Naive thymus-derived CD4-positive, alpha-beta T cell (primary cell): ENCODE data around the gene ARHGEF16. TPM values are rescaled to one million over a fixed set of nuclear protein-coding genes. Genes with fewer than 3 reads are reported as not detected.

Experiments
- ATAC-seq: fragments of 150-1000 bp; cut with Tn5 transposase; 2 replicates; pipeline ENCODE4 v1.10.0; 2021; ENCODE audit warnings: mild to moderate bottlenecking, moderate library complexity
- CTCF ChIA-PET: fragments of 350-600 bp; sonication (Branson Sonifier 250); formaldehyde crosslinking; loops from one replicate; lab custom pipeline; 2021; ENCODE audit warnings: antibody characterized with exemption; lab: Charles Lee
- POLR2A ChIA-PET: fragments of 350-600 bp; sonication (Branson Sonifier 250); formaldehyde crosslinking; loops from one replicate; lab custom pipeline; 2021; ENCODE audit warnings: antibody characterized with exemption, inconsistent platforms; lab: Charles Lee
- DNase-seq, 9 donors: peaks; one replicate each; pipeline versions ENCODE4 v3.0.0 to v3.0.0-alpha.2; 2020 to 2022; ENCODE audit warnings: mixed read lengths in 1 of 9
- H3K27ac ChIP-seq: one replicate; pipeline ENCODE4 v1.7.0; 2013; ENCODE audit warnings: mild to moderate bottlenecking, low read depth, low read length, moderate library complexity
- H3K27me3 ChIP-seq, 2 donors: one replicate each; pipeline ENCODE4 v1.7.0; 2013; ENCODE audit warnings: low read length in 2 of 2, mild to moderate bottlenecking in 2 of 2, moderate library complexity in 2 of 2; ENCODE audit not compliant: control insufficient read depth in 2 of 2, insufficient read depth in 2 of 2
- H3K36me3 ChIP-seq, 3 experiments: 1 replicate in 2 of 3; 2 replicates in 1 of 3; pipeline ENCODE4 v1.7.0; 2013; ENCODE audit warnings: low read length in 3 of 3, mild to moderate bottlenecking in 3 of 3, moderate library complexity in 1 of 3; ENCODE audit not compliant: insufficient read depth in 3 of 3, control insufficient read depth in 2 of 3
- H3K4me1 ChIP-seq, 2 donors: one replicate each; pipeline ENCODE4 v1.7.0; 2013; ENCODE audit warnings: low read length in 2 of 2, mild to moderate bottlenecking in 2 of 2, moderate library complexity in 1 of 2; ENCODE audit not compliant: control insufficient read depth in 2 of 2, insufficient read depth in 2 of 2
- H3K4me3 ChIP-seq: 2 replicates; pipeline ENCODE4 v1.7.0; 2013; ENCODE audit warnings: mild to moderate bottlenecking, low read length
- H3K9me3 ChIP-seq, 3 experiments: 1 replicate in 2 of 3; 2 replicates in 1 of 3; pipeline ENCODE4 v1.7.0; 2013; ENCODE audit warnings: low read length in 3 of 3; ENCODE audit not compliant: control insufficient read depth in 2 of 3
- H3K27ac Mint-ChIP-seq, 9 donors: one replicate each; pipeline ENCODE4 v1.8.0; 2020 to 2022; ENCODE audit warnings: mixed read lengths in 9 of 9, mild to moderate bottlenecking in 8 of 9, moderate library complexity in 5 of 9, inconsistent platforms in 2 of 9
- H3K27me3 Mint-ChIP-seq, 5 donors: one replicate each; pipeline ENCODE4 v1.8.0; 2021 to 2022; ENCODE audit warnings: mixed read lengths in 5 of 5, mild to moderate bottlenecking in 1 of 5
- H3K36me3 Mint-ChIP-seq, 5 donors: one replicate each; pipeline ENCODE4 v1.8.0; 2020 to 2022; ENCODE audit warnings: mixed read lengths in 5 of 5, mild to moderate bottlenecking in 3 of 5, inconsistent platforms in 1 of 5
- H3K4me1 Mint-ChIP-seq, 7 donors: one replicate each; pipeline ENCODE4 v1.8.0; 2020 to 2022; ENCODE audit warnings: mixed read lengths in 7 of 7, mild to moderate bottlenecking in 3 of 7, inconsistent platforms in 1 of 7
- H3K4me3 Mint-ChIP-seq, 10 donors: one replicate each; pipeline ENCODE4 v1.8.0; 2020 to 2022; ENCODE audit warnings: mild to moderate bottlenecking in 10 of 10, mixed read lengths in 10 of 10, moderate library complexity in 6 of 10, inconsistent platforms in 2 of 10
- H3K9me3 Mint-ChIP-seq, 11 donors: one replicate each; pipeline ENCODE4 v1.8.0; 2020 to 2022; ENCODE audit warnings: mixed read lengths in 11 of 11, mild to moderate bottlenecking in 4 of 11, inconsistent platforms in 1 of 11, moderate library complexity in 1 of 11
- intact Hi-C, 2 donors: fragments of 100-400 bp; cut with micrococcal nuclease; formaldehyde crosslinking; loops; one replicate each; pipeline ENCODE4 v1.15.1; 2023
- polyA plus RNA-seq, 2 donors: library from polyadenylated mRNA; unstranded; fragments of 300-500 nt; fragmentation: Illumina TruSeq; gene quantifications; one replicate each; pipeline ENCODE4 v1.2.3, GENCODE V29; 2021
- total RNA-seq, 6 experiments: library from RNA in 5 of 6; stranded (reverse) in 5 of 6; gene quantifications; 1 replicate in 5 of 6; 2 replicates in 1 of 6; pipeline ENCODE4 v1.2.3 and lab custom pipeline; 2021 to 2026

ARHGEF16 gene
- total and polyA plus RNA-seq, 7 experiments from 2014 or later, result 0.16 TPM; not detected in 6

DNA sequence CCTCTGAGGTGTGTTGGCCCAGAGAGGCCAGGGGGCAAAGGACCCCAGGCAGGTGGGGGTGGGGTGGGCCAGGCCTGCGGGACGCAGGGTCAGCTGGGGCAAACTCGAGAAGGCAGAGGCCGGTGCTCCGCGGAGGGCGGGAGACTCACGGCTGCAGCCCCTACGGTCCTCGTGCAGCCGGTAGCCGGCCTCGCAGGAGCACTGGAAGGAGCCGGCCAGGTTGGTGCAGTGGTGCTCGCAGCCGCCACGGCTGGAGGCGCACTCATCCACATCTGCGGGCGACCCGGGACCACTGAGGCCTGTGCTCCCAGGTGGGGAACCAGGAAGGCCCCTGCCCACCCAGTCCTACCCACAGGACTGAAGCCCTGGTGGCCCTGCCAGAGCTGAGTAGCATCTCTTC, 55.3 kb downstream of the ARHGEF16 start:
- ATAC-seq, result no peak

DNA sequence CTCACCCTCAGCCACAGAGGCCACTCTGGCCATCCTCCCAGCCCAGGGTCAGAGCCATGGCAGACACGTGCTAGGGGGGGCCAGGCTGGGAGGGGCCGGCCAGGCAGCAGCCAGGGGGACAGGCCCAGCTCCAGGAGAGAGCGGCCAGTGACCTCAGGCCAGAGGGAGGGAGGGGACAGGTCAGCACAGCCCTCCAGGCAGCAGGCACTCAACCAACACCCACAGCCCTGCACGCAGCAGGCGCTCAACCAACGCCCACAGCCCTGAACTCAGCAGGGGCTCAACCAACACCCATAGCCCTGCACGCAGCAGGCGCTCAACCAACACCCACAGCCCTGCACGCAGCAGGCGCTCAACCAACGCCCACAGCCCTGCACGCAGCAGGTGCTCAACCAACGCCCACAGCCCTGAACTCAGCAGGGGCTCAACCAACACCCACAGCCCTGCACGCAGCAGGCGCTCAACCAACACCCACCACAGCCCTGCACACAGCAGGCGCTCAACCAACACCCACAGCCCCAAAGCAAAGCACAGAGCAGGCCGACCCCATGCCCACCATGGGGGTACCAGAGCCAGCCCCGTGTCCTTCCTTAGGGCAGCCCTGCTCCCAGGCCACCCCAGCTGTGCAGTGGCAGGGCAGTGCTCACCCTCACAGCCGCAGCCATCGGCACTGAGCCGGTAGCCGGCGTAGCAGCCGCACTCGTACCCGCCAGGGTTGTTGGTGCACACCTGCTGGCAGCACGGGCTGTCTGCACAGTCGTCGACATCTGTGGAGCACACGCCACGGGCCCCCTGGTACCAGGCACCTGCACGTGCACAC, 55.9 kb downstream of the ARHGEF16 start:
- Histone ChIP-seq H3K9me3 (no peaks in the 10 kb centered on the region), H3K36me3 (peaks cover 0 to 53% (median 0%) of the 10 kb centered on the region in 3 experiments), H3K4me3 (no peak overlapping the region), H3K27ac (no peak overlapping the region), H3K4me1 (no peaks in the 10 kb centered on the region), H3K27me3 (no peaks in the 10 kb centered on the region)
- intact Hi-C loops, result no loop called here
- Mint-ChIP-seq H3K9me3 (no peaks in the 10 kb centered on the region), H3K4me3 (no peak overlapping the region), H3K36me3 (peaks cover 0 to 25% (median 0%) of the 10 kb centered on the region in 5 donors), H3K4me1 (peaks cover 0 to 4% (median 0%) of the 10 kb centered on the region in 7 donors), H3K27me3 (no peaks in the 10 kb centered on the region), H3K27ac (no peak overlapping the region)
- DNase-seq, result no peak
- ATAC-seq, result no peak
- ChIA-PET POLR2A (no interaction called here), CTCF (no interaction called here)

More for the DNA sequence above, 55.3 kb downstream of the ARHGEF16 start:
- no peaks in the 10 kb centered on the region for H3K9me3 Mint-ChIP-seq
- DNase-seq, result no peak
- no peak overlapping the region for H3K27ac Mint-ChIP-seq
- H3K4me3 ChIP-seq, result no peak overlapping the region
- ChIA-PET CTCF (no interaction called here), POLR2A (no interaction called here)
- H3K36me3 ChIP-seq, result peaks cover 0 to 58% (median 0%) of the 10 kb centered on the region in 3 experiments
- intact Hi-C loops, result no loop called here
- no peaks in the 10 kb centered on the region for H3K4me1 ChIP-seq
- no peak overlapping the region for H3K27ac ChIP-seq
- no peaks in the 10 kb centered on the region for H3K27me3 Mint-ChIP-seq
- H3K36me3 Mint-ChIP-seq, result peaks cover 0 to 25% (median 0%) of the 10 kb centered on the region in 5 donors
- no peaks in the 10 kb centered on the region for H3K27me3 ChIP-seq
- H3K4me1 Mint-ChIP-seq, result peaks cover 0 to 4% (median 0%) of the 10 kb centered on the region in 7 donors
- H3K9me3 ChIP-seq, result no peaks in the 10 kb centered on the region
- no peak overlapping the region for H3K4me3 Mint-ChIP-seq

DNA sequence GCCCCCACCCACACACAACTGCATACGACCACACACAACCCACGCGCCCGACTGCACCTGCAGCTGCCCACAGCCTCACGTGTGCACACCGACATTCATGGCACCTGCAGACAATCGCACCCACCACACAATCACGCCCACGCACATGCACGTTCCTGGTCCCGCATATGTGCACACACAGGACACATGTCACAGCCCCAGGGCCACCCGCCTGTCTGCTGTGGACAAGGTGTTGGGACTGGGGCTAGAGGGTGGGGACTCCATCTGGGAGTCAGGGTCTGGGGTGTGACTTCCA, 56.4 kb downstream of the ARHGEF16 start:
- H3K9me3 Mint-ChIP-seq, result no peaks in the 10 kb centered on the region
- H3K4me3 Mint-ChIP-seq, result no peak overlapping the region
- H3K4me1 ChIP-seq, result no peaks in the 10 kb centered on the region
- H3K4me1 Mint-ChIP-seq, result peaks cover 0 to 4% (median 0%) of the 10 kb centered on the region in 7 donors
- H3K27ac ChIP-seq, result no peak overlapping the region
- H3K27me3 Mint-ChIP-seq, result no peaks in the 10 kb centered on the region
- ChIA-PET CTCF (no interaction called here), POLR2A (no interaction called here)
- H3K27me3 ChIP-seq, result no peaks in the 10 kb centered on the region
- peaks cover 0 to 47% (median 0%) of the 10 kb centered on the region in 3 experiments for H3K36me3 ChIP-seq
- no peak overlapping the region for H3K27ac Mint-ChIP-seq
- no peaks in the 10 kb centered on the region for H3K9me3 ChIP-seq
- H3K4me3 ChIP-seq, result no peak overlapping the region
- no peak for ATAC-seq
- intact Hi-C loops, result no loop called here
- no peak for DNase-seq
- peaks cover 0 to 25% (median 0%) of the 10 kb centered on the region in 5 donors for H3K36me3 Mint-ChIP-seq

DNA sequence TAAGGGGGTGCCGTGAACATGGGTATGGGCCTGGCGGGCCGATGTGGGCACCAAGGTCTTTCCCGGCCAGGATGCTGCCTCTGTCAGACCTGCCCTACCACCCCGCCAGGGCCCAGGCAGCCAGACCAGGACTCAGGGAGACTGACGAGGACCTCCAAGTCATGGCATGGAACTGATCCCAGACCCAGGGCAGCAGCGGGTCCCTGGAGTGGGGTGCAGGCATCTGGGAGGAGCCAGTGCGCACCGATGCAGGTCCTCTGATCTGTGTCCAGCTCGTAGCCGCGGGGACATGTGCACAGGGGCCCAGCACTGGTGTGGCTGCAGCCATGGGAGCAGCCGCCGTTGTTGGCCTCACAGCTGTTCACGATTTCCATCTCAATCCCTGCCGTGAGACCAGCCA, 56.8 kb downstream of the ARHGEF16 start:
- no peaks in the 10 kb centered on the region for H3K27me3 ChIP-seq
- ChIA-PET CTCF (no interaction called here), POLR2A (no interaction called here)
- H3K27ac ChIP-seq, result no peak overlapping the region
- peaks cover 0 to 43% (median 0%) of the 10 kb centered on the region in 3 experiments for H3K36me3 ChIP-seq
- H3K4me3 ChIP-seq, result no peak overlapping the region
- ATAC-seq (no peak), DNase-seq (no peak)
- no peaks in the 10 kb centered on the region for H3K9me3 ChIP-seq
- peaks cover 0 to 4% (median 0%) of the 10 kb centered on the region in 7 donors for H3K4me1 Mint-ChIP-seq
- no peaks in the 10 kb centered on the region for H3K9me3 Mint-ChIP-seq
- H3K27ac Mint-ChIP-seq, result no peak overlapping the region
- no peaks in the 10 kb centered on the region for H3K4me1 ChIP-seq
- no peak overlapping the region for H3K4me3 Mint-ChIP-seq
- peaks cover 0 to 25% (median 0%) of the 10 kb centered on the region in 5 donors for H3K36me3 Mint-ChIP-seq
- intact Hi-C loops, result no loop called here
- no peaks in the 10 kb centered on the region for H3K27me3 Mint-ChIP-seq

DNA sequence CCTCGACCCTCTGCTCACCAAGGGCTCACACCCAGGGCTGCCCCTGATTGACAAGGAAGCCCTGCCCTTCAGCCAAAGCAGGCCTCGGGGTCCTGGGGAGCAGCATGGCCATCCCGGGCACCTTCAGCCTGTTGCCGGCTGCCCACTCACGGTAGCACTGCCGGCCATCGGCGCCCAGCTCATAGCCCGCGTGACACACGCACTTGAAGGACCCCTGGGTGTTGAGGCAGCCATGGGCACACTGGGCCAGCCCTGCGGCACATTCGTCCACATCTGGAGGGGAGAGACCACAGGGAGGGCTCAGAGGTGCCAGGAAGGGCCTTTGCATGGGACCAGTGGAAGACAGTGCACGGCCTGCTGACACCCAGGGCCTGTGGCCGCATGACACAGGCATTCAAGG, 57.4 kb downstream of the ARHGEF16 start:
- Mint-ChIP-seq H3K4me3 (no peak overlapping the region), H3K27me3 (no peaks in the 10 kb centered on the region), H3K36me3 (peaks cover 0 to 20% (median 0%) of the 10 kb centered on the region in 5 donors), H3K27ac (no peak overlapping the region), H3K9me3 (no peaks in the 10 kb centered on the region), H3K4me1 (peaks cover 0 to 4% (median 0%) of the 10 kb centered on the region in 7 donors)
- ChIA-PET POLR2A (no interaction called here), CTCF (no interaction called here)
- intact Hi-C loops, result no loop called here
- H3K9me3 ChIP-seq, result no peaks in the 10 kb centered on the region
- no peak for ATAC-seq
- H3K27ac ChIP-seq, result no peak overlapping the region
- H3K36me3 ChIP-seq, result peaks cover 0 to 38% (median 0%) of the 10 kb centered on the region in 3 experiments
- DNase-seq, result no peak
- H3K27me3 ChIP-seq, result no peaks in the 10 kb centered on the region
- H3K4me3 ChIP-seq, result no peak overlapping the region
- H3K4me1 ChIP-seq, result no peaks in the 10 kb centered on the region

DNA sequence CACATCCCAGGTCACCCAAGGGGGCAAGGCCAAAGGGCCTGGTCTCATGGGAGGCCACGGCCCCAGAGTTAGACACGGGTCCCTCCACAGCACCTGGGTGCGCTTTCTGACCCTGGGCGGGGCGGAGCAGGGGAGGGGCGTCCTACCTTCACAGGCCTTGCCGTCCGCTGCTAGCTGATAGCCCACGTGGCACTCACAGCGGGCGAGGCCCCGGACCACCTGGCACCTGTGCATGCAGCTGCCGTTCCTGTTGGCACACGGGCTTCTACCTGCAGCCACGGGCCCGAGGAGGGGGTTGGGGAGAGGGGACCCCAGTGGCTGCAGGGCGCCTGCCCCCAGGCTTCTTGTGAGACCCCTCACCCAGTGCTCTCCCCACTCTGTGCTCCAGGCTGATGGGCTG, 59.9 kb downstream of the ARHGEF16 start:
- no peaks in the 10 kb centered on the region for H3K27me3 Mint-ChIP-seq
- peaks cover 0 to 6% (median 0%) of the 10 kb centered on the region in 3 experiments for H3K9me3 ChIP-seq
- POLR2A ChIA-PET, result no interaction called here
- no peak overlapping the region for H3K27ac ChIP-seq
- H3K36me3 ChIP-seq, result peaks cover 0 to 21% (median 0%) of the 10 kb centered on the region in 3 experiments
- H3K4me1 ChIP-seq, result no peaks in the 10 kb centered on the region
- no peak overlapping the region for H3K4me3 Mint-ChIP-seq
- ATAC-seq, result no peak
- H3K27me3 ChIP-seq, result no peaks in the 10 kb centered on the region
- H3K4me1 Mint-ChIP-seq, result peaks cover 0 to 4% (median 0%) of the 10 kb centered on the region in 7 donors
- DNase-seq, result no peak
- no peak overlapping the region for H3K27ac Mint-ChIP-seq
- peaks cover 0 to 13% (median 0%) of the 10 kb centered on the region in 5 donors for H3K36me3 Mint-ChIP-seq
- H3K4me3 ChIP-seq, result no peak overlapping the region
- intact Hi-C loops, result no loop called here
- CTCF ChIA-PET, result no interaction called here
- H3K9me3 Mint-ChIP-seq, result no peaks in the 10 kb centered on the region

DNA sequence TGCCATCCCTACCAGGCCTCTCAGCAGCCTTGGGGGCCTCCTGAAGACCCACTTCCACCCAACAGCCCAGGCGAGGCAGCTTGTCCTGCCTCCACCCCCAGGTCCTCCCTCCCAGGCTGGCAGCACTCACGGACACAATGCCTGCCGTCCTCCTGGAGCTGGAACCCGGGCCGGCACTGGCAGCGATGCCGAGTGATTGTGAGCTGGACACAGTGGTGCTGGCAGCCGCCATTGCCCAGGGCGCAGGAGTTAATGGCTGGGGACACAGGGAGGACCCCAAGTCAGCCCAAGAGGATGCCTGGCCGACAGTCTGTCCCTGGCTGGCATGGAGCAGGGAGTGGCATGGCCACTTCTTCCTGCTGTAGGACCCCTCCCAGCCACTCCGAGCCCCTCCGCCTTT, 60.8 kb downstream of the ARHGEF16 start:
- no peak overlapping the region for H3K4me3 Mint-ChIP-seq
- CTCF ChIA-PET, result no interaction called here

More for the DNA sequence above, 60.8 kb downstream of the ARHGEF16 start:
- peaks cover 0 to 4% (median 0%) of the 10 kb centered on the region in 7 donors for H3K4me1 Mint-ChIP-seq
- peaks cover 0 to 12% (median 0%) of the 10 kb centered on the region in 5 donors for H3K36me3 Mint-ChIP-seq
- no peaks in the 10 kb centered on the region for H3K9me3 Mint-ChIP-seq
- H3K27me3 ChIP-seq, result no peaks in the 10 kb centered on the region
- no peak overlapping the region for H3K4me3 ChIP-seq
- intact Hi-C loops, result no loop called here
- peaks cover 0 to 6% (median 0%) of the 10 kb centered on the region in 3 experiments for H3K9me3 ChIP-seq
- POLR2A ChIA-PET, result interaction anchor here (1.6 kb wide), 1 partner anchor 15 kb away, joined by 4 read pairs; no protein-coding TSS in a partner anchor
- no peak overlapping the region for H3K27ac Mint-ChIP-seq
- no peaks in the 10 kb centered on the region for H3K4me1 ChIP-seq
- no peaks in the 10 kb centered on the region for H3K27me3 Mint-ChIP-seq
- H3K27ac ChIP-seq, result no peak overlapping the region
- DNase-seq (no peak), ATAC-seq (no peak)
- peaks cover 0 to 26% (median 0%) of the 10 kb centered on the region in 3 experiments for H3K36me3 ChIP-seq
